ENCODE data around the gene SAMD5.

The SAMD5 gene

GRCh38 chr6:147587907-147588306 is 79.4 kb downstream of the SAMD5 start:
- Histone ChIP-seq H3K36me3 (ENCODE audit: control insufficient read depth, insufficient read depth, low read length) (no peaks in the 10 kb centered on the region), H3K4me3 (ENCODE audit: low read length) (no peak overlapping the region), H3K27me3 (ENCODE audit: control insufficient read depth, insufficient read depth, low read length) (no peaks in the 10 kb centered on the region), H3K4me1 (ENCODE audit: control insufficient read depth, insufficient read depth, low read length) (no peaks in the 10 kb centered on the region), H3K9me3 (ENCODE audit: control insufficient read depth, insufficient read depth, low read length) (no peaks in the 10 kb centered on the region), H3K27ac (ENCODE audit: low read length) (no peak overlapping the region)
- DNase-seq (ENCODE audit: low read depth, low spot score), result no peak
- WGBS (ENCODE audit: insufficient coverage, insufficient read length), result no CpG with 5 or more reads among the region's 3 CpGs

GRCh38 chr6:147588469-147588868 is 80.0 kb downstream of the SAMD5 start:
- no peak for DNase-seq (ENCODE audit: low read depth, low spot score)
- no peaks in the 10 kb centered on the region for H3K27me3 ChIP-seq (ENCODE audit: control insufficient read depth, insufficient read depth, low read length)
- no peaks in the 10 kb centered on the region for H3K4me1 ChIP-seq (ENCODE audit: control insufficient read depth, insufficient read depth, low read length)
- H3K9me3 ChIP-seq (ENCODE audit: control insufficient read depth, insufficient read depth, low read length), result no peaks in the 10 kb centered on the region
- WGBS (ENCODE audit: insufficient coverage, insufficient read length), result no CpG with 5 or more reads among the region's 6 CpGs
- no peaks in the 10 kb centered on the region for H3K36me3 ChIP-seq (ENCODE audit: control insufficient read depth, insufficient read depth, low read length)
- no peak overlapping the region for H3K27ac ChIP-seq (ENCODE audit: low read length)
- no peak overlapping the region for H3K4me3 ChIP-seq (ENCODE audit: low read length)

- no peaks in the 10 kb centered on the region for H3K36me3 ChIP-seq (ENCODE audit: control insufficient read depth, insufficient read depth, low read length)
- no CpG with 5 or more reads among the region's 1 CpG for WGBS (ENCODE audit: insufficient coverage, insufficient read length)
- H3K9me3 ChIP-seq (ENCODE audit: control insufficient read depth, insufficient read depth, low read length), result no peaks in the 10 kb centered on the region
- DNase-seq (ENCODE audit: low read depth, low spot score), result no peak
- H3K27ac ChIP-seq (ENCODE audit: low read length), result no peak overlapping the region
- H3K4me1 ChIP-seq (ENCODE audit: control insufficient read depth, insufficient read depth, low read length), result no peaks in the 10 kb centered on the region
- H3K4me3 ChIP-seq (ENCODE audit: low read length), result no peak overlapping the region
- H3K27me3 ChIP-seq (ENCODE audit: control insufficient read depth, insufficient read depth, low read length), result no peaks in the 10 kb centered on the region
Measured at GRCh38 chr6:147589739-147590250, 81.3 kb downstream of the SAMD5 start.

- WGBS (ENCODE audit: insufficient coverage, insufficient read length), result no CpG with 5 or more reads among the region's 3 CpGs
- H3K27me3 ChIP-seq (ENCODE audit: control insufficient read depth, insufficient read depth, low read length), result no peaks in the 10 kb centered on the region
- H3K4me3 ChIP-seq (ENCODE audit: low read length), result no peak overlapping the region
- no peaks in the 10 kb centered on the region; the same call in 1 of the 2 replicates for H3K4me1 ChIP-seq (ENCODE audit: control insufficient read depth, insufficient read depth, low read length)
- no peak for DNase-seq (ENCODE audit: low read depth, low spot score)
- H3K27ac ChIP-seq (ENCODE audit: low read length), result no peak overlapping the region
- no peaks in the 10 kb centered on the region for H3K36me3 ChIP-seq (ENCODE audit: control insufficient read depth, insufficient read depth, low read length)
- H3K9me3 ChIP-seq (ENCODE audit: control insufficient read depth, insufficient read depth, low read length), result no peaks in the 10 kb centered on the region
Measured at GRCh38 chr6:147595961-147596360, 87.5 kb downstream of the SAMD5 start.

GRCh38 chr6:147603392-147604081 is 95.0 kb downstream of the SAMD5 start:
- Histone ChIP-seq H3K36me3 (ENCODE audit: control insufficient read depth, insufficient read depth, low read length) (no peaks in the 10 kb centered on the region), H3K4me3 (ENCODE audit: low read length) (no peak overlapping the region), H3K27me3 (ENCODE audit: control insufficient read depth, insufficient read depth, low read length) (no peaks in the 10 kb centered on the region), H3K9me3 (ENCODE audit: control insufficient read depth, insufficient read depth, low read length) (no peaks in the 10 kb centered on the region), H3K4me1 (ENCODE audit: control insufficient read depth, insufficient read depth, low read length) (no peaks in the 10 kb centered on the region), H3K27ac (ENCODE audit: low read length) (no peak overlapping the region)
- WGBS (ENCODE audit: insufficient coverage, insufficient read length), result no CpG with 5 or more reads among the region's 2 CpGs
- no peak for DNase-seq (ENCODE audit: low read depth, low spot score)

GRCh38 chr6:147604373-147604772 is 95.9 kb downstream of the SAMD5 start:
- Histone ChIP-seq H3K9me3 (ENCODE audit: control insufficient read depth, insufficient read depth, low read length) (no peaks in the 10 kb centered on the region), H3K27me3 (ENCODE audit: control insufficient read depth, insufficient read depth, low read length) (no peaks in the 10 kb centered on the region), H3K4me3 (ENCODE audit: low read length) (no peak overlapping the region), H3K4me1 (ENCODE audit: control insufficient read depth, insufficient read depth, low read length) (no peaks in the 10 kb centered on the region), H3K36me3 (ENCODE audit: control insufficient read depth, insufficient read depth, low read length) (no peaks in the 10 kb centered on the region), H3K27ac (ENCODE audit: low read length) (no peak overlapping the region)
- DNase-seq (ENCODE audit: low read depth, low spot score), result no peak
- WGBS (ENCODE audit: insufficient coverage, insufficient read length), result no CpG with 5 or more reads among the region's 4 CpGs

GRCh38 chr6:147611992-147612391 is 103.5 kb downstream of the SAMD5 start:
- no peaks in the 10 kb centered on the region for H3K27me3 ChIP-seq (ENCODE audit: control insufficient read depth, insufficient read depth, low read length)
- no peak overlapping the region for H3K27ac ChIP-seq (ENCODE audit: low read length)
- H3K4me3 ChIP-seq (ENCODE audit: low read length), result no peak overlapping the region
- no peaks in the 10 kb centered on the region for H3K36me3 ChIP-seq (ENCODE audit: control insufficient read depth, insufficient read depth, low read length)
- WGBS (ENCODE audit: insufficient coverage, insufficient read length), result 100% methylated on average over 1 of the region's 5 CpGs
- no peaks in the 10 kb centered on the region for H3K4me1 ChIP-seq (ENCODE audit: control insufficient read depth, insufficient read depth, low read length)
- H3K9me3 ChIP-seq (ENCODE audit: control insufficient read depth, insufficient read depth, low read length), result no peaks in the 10 kb centered on the region
- no peak for DNase-seq (ENCODE audit: low read depth, low spot score)

- no peak for DNase-seq (ENCODE audit: low read depth, low spot score)
- Histone ChIP-seq H3K9me3 (ENCODE audit: control insufficient read depth, insufficient read depth, low read length) (no peaks in the 10 kb centered on the region), H3K27me3 (ENCODE audit: control insufficient read depth, insufficient read depth, low read length) (no peaks in the 10 kb centered on the region), H3K27ac (ENCODE audit: low read length) (no peak overlapping the region), H3K36me3 (ENCODE audit: control insufficient read depth, insufficient read depth, low read length) (no peaks in the 10 kb centered on the region), H3K4me1 (ENCODE audit: control insufficient read depth, insufficient read depth, low read length) (no peaks in the 10 kb centered on the region), H3K4me3 (ENCODE audit: low read length) (no peak overlapping the region)
- WGBS (ENCODE audit: insufficient coverage, insufficient read length), result no CpG with 5 or more reads among the region's 4 CpGs
Measured at GRCh38 chr6:147614501-147614900, 106.0 kb downstream of the SAMD5 start.

GRCh38 chr6:147615659-147616456 is 107.4 kb downstream of the SAMD5 start:
- no peaks in the 10 kb centered on the region for H3K27me3 ChIP-seq (ENCODE audit: control insufficient read depth, insufficient read depth, low read length)
- H3K4me1 ChIP-seq (ENCODE audit: control insufficient read depth, insufficient read depth, low read length), result no peaks in the 10 kb centered on the region
- WGBS (ENCODE audit: insufficient coverage, insufficient read length), result no CpG with 5 or more reads among the region's 6 CpGs
- no peak overlapping the region for H3K27ac ChIP-seq (ENCODE audit: low read length)
- no peak overlapping the region for H3K4me3 ChIP-seq (ENCODE audit: low read length)
- no peak for DNase-seq (ENCODE audit: low read depth, low spot score)
- H3K9me3 ChIP-seq (ENCODE audit: control insufficient read depth, insufficient read depth, low read length), result no peaks in the 10 kb centered on the region
- H3K36me3 ChIP-seq (ENCODE audit: control insufficient read depth, insufficient read depth, low read length), result no peaks in the 10 kb centered on the region

- Histone ChIP-seq H3K36me3 (ENCODE audit: control insufficient read depth, insufficient read depth, low read length) (no peaks in the 10 kb centered on the region), H3K27me3 (ENCODE audit: control insufficient read depth, insufficient read depth, low read length) (no peaks in the 10 kb centered on the region), H3K4me3 (ENCODE audit: low read length) (no peak overlapping the region), H3K9me3 (ENCODE audit: control insufficient read depth, insufficient read depth, low read length) (no peaks in the 10 kb centered on the region), H3K27ac (ENCODE audit: low read length) (no peak overlapping the region), H3K4me1 (ENCODE audit: control insufficient read depth, insufficient read depth, low read length) (no peaks in the 10 kb centered on the region)
- WGBS (ENCODE audit: insufficient coverage, insufficient read length), result no CpG with 5 or more reads among the region's 3 CpGs
- no peak for DNase-seq (ENCODE audit: low read depth, low spot score)
Measured at GRCh38 chr6:147617366-147617765, 108.9 kb downstream of the SAMD5 start.

Data from iPS DF 6.9 (cell line).